ENCODE results near the gene NCAPG. TPM values are rescaled to one million over a fixed set of nuclear protein-coding genes. Genes with fewer than 3 reads are reported as not detected.

The NCAPG gene
- total and polyA plus RNA-seq, 10 donors: 1.1 to 10.2 (median 3.8) TPM

GRCh38 chr4:17763416-17763815 lies 47.4 kb upstream of the NCAPG start:
- DNase-seq: no peak
- Histone ChIP-seq H3K4me1 (no peaks in the 10 kb centered on the region), H3K4me3 (no peak overlapping the region), H3K27me3 (replicated peaks in 1 of 7) (peaks cover 0 to 4% (median 0%) of the 10 kb centered on the region in 7 donors), H3K27ac (no peak overlapping the region), H3K9me3 (peaks cover 0 to 14% (median 3%) of the 10 kb centered on the region in 8 donors), H3K36me3 (no peaks in the 10 kb centered on the region)
- no peak for TF ChIP-seq POLR2AphosphoS5 (IDR thresholded peaks at IDR 0.05)
- TF ChIP-seq POLR2A (IDR thresholded peaks at IDR 0.05): no peak
- TF ChIP-seq CTCF (IDR thresholded peaks at IDR 0.05 in 8 of 11, conservative IDR thresholded peaks at IDR 0.05 in 3 of 11): no peak
- 91 to 100% (median 93%) methylated on average over 3 of the region's 3 CpGs for WGBS, 5 donors
- intact Hi-C loops (cut with DNase I; ENCODE audit: low total_unique reads): no loop called here

DNA sequence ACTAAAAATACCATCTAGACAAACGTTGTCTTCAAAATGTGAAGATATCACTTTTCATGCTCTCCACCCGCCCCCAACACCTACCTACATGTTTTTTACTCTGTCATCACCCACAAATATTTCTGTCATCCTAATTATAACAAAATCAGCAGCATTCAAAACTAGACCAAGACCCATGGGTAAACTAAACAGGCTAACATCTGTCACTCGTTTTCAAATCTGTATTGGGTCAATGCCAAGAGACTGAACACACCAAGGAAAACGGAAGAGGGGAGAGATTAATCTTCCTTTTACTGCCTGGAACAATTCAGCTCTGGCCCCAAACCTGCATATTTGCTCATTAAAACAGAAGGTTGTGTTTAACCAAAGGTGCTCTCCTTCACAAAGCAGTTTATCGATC lies 46.8 kb upstream of the NCAPG start:
- DNase-seq: no peak
- TF ChIP-seq CTCF (IDR thresholded peaks at IDR 0.05 in 8 of 11, conservative IDR thresholded peaks at IDR 0.05 in 3 of 11) (no peak), POLR2AphosphoS5 (IDR thresholded peaks at IDR 0.05) (no peak), POLR2A (IDR thresholded peaks at IDR 0.05) (no peak)
- H3K36me3 ChIP-seq: no peaks in the 10 kb centered on the region
- peaks cover 0 to 4% (median 0%) of the 10 kb centered on the region in 7 donors for H3K27me3 ChIP-seq (replicated peaks in 1 of 7)
- H3K4me1 ChIP-seq: no peaks in the 10 kb centered on the region
- 53 to 74% (median 55%) methylated on average over 5 of the region's 5 CpGs for WGBS, 5 donors
- intact Hi-C loops (cut with DNase I; ENCODE audit: low total_unique reads): no loop called here
- H3K4me3 ChIP-seq: no peak overlapping the region
- H3K9me3 ChIP-seq: peaks cover 0 to 14% (median 3%) of the 10 kb centered on the region in 8 donors
- H3K27ac ChIP-seq: no peak overlapping the region

- peaks cover 0 to 14% (median 3%) of the 10 kb centered on the region in 8 donors for H3K9me3 ChIP-seq
- TF ChIP-seq POLR2AphosphoS5 (IDR thresholded peaks at IDR 0.05): no peak
- no peak for TF ChIP-seq POLR2A (IDR thresholded peaks at IDR 0.05)
- no peak for TF ChIP-seq CTCF (IDR thresholded peaks at IDR 0.05 in 8 of 11, conservative IDR thresholded peaks at IDR 0.05 in 3 of 11)
- no peak for DNase-seq
- H3K36me3 ChIP-seq: no peaks in the 10 kb centered on the region
- H3K4me3 ChIP-seq: no peak overlapping the region
- WGBS, 5 donors: 40 to 65% (median 47%) methylated on average over 11 of the region's 11 CpGs
- H3K27me3 ChIP-seq (replicated peaks in 1 of 7): peaks cover 0 to 4% (median 0%) of the 10 kb centered on the region in 7 donors
- no peak overlapping the region for H3K27ac ChIP-seq
- no peaks in the 10 kb centered on the region for H3K4me1 ChIP-seq
- intact Hi-C loops (cut with DNase I; ENCODE audit: low total_unique reads): no loop called here
These were observed 45.1 kb upstream of the NCAPG start for GRCh38 chr4:17765514-17766286.

GRCh38 chr4:17766826-17767458 lies 43.8 kb upstream of the NCAPG start:
- intact Hi-C loops (cut with DNase I; ENCODE audit: low total_unique reads): no loop called here
- no peak for TF ChIP-seq POLR2AphosphoS5 (IDR thresholded peaks at IDR 0.05)
- TF ChIP-seq CTCF (IDR thresholded peaks at IDR 0.05 in 8 of 11, conservative IDR thresholded peaks at IDR 0.05 in 3 of 11): no peak
- no peak for TF ChIP-seq POLR2A (IDR thresholded peaks at IDR 0.05)

More at GRCh38 chr4:17766826-17767458, 43.8 kb upstream of the NCAPG start:
- 92 to 98% (median 96%) methylated on average over 17 to 33 of the region's 33 CpGs for WGBS, 5 donors
- Histone ChIP-seq H3K36me3 (no peaks in the 10 kb centered on the region), H3K9me3 (peaks cover 0 to 14% (median 3%) of the 10 kb centered on the region in 8 donors), H3K27me3 (replicated peaks in 1 of 7) (peaks cover 0 to 4% (median 0%) of the 10 kb centered on the region in 7 donors), H3K27ac (no peak overlapping the region), H3K4me3 (no peak overlapping the region), H3K4me1 (no peaks in the 10 kb centered on the region)
- no peak for DNase-seq

Measured in spleen (tissue), 11 donors.